Mucosa of rectum (tissue), 2 donors: Measurements from ENCODE around the gene TNRC18.

ENCODE experiments used
- H3K27ac ChIP-seq, 2 donors: one replicate each; pipeline ENCODE4 v1.7.0; 2013; ENCODE audit warnings: inconsistent platforms in 2 of 2, low read depth in 2 of 2, low read length in 2 of 2
- H3K27me3 ChIP-seq, 2 donors: one replicate each; pipeline ENCODE4 v1.7.0; 2013; ENCODE audit warnings: low read length in 2 of 2; ENCODE audit not compliant: control insufficient read depth in 2 of 2, insufficient read depth in 2 of 2
- H3K36me3 ChIP-seq, 2 donors: one replicate each; pipeline ENCODE4 v1.7.0; 2013; ENCODE audit warnings: low read length in 2 of 2; ENCODE audit not compliant: control insufficient read depth in 2 of 2, insufficient read depth in 2 of 2
- H3K4me1 ChIP-seq, 2 donors: one replicate each; pipeline ENCODE4 v1.7.0; 2013; ENCODE audit warnings: low read length in 2 of 2, mild to moderate bottlenecking in 1 of 2; ENCODE audit not compliant: control insufficient read depth in 2 of 2, insufficient read depth in 2 of 2
- H3K4me3 ChIP-seq, 2 donors: one replicate each; pipeline ENCODE4 v1.7.0; 2013; ENCODE audit warnings: low read length in 2 of 2
- H3K9ac ChIP-seq, 2 donors: one replicate each; pipeline ENCODE4 v1.7.0; 2013; ENCODE audit warnings: low read length in 2 of 2, low read depth in 1 of 2, mild to moderate bottlenecking in 1 of 2
- H3K9me3 ChIP-seq, 2 donors: one replicate each; pipeline ENCODE4 v1.7.0; 2013; ENCODE audit warnings: low read length in 2 of 2; ENCODE audit not compliant: control insufficient read depth in 2 of 2
- donor health status: healthy.
- donor health status: Normal muscosa, but diverticular disease.

TNRC18 gene

DNA sequence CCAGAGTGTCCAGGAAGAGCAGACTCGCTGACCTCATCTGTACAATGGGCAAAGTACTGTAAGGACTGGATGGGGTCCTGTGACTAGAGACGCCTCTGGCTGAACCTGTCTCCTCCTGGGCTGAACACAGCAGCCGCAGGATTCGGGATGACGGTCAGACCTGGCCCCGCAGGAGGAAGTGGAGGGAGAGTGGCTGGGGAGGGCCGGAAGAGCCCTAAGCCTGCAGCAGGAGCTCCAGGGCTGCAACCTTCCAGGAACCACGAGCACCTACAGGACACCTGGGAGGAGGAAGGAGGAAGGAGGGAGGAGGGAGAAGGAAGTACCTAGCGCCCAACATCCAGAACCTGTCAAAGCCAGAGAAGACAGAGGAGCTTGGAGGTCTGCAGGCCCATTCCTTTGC lies 30.3 kb downstream of the TNRC18 start:
- no peaks in the 10 kb centered on the region for H3K9me3 ChIP-seq
- H3K27me3 ChIP-seq = no peaks in the 10 kb centered on the region
- peaks cover 17 to 19% of the 10 kb centered on the region in 2 donors for H3K4me1 ChIP-seq
- H3K27ac ChIP-seq = no peak overlapping the region
- no peak overlapping the region for H3K4me3 ChIP-seq
- H3K36me3 ChIP-seq = peaks cover 18 to 28% of the 10 kb centered on the region in 2 donors
- H3K9ac ChIP-seq = no peak overlapping the region

DNA sequence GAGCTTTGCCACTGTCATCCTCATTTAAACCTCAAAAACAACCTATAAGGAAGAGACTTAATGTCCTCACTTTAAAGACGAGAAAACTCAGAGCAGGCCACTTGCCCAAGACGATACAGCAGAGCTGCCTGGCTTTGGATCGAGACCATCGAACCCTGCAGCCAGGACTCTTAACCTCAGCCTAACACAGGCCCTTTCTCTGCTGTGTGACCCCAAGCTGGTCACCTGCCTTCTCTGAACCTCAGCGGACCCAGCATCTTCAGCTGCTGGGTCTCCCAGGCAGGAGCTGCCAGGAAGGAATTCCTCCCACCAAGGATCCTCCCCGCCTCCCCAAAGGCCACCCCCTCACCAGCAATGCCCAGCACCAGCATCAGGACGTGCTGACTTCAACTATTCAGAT lies 32.7 kb downstream of the TNRC18 start:
- Histone ChIP-seq H3K36me3 (peaks cover 30 to 43% of the 10 kb centered on the region in 2 donors), H3K27ac (no peak overlapping the region), H3K4me1 (peaks cover 0 to 4% of the 10 kb centered on the region in 2 donors), H3K27me3 (no peaks in the 10 kb centered on the region), H3K9ac (no peak overlapping the region), H3K4me3 (no peak overlapping the region), H3K9me3 (no peaks in the 10 kb centered on the region)

DNA sequence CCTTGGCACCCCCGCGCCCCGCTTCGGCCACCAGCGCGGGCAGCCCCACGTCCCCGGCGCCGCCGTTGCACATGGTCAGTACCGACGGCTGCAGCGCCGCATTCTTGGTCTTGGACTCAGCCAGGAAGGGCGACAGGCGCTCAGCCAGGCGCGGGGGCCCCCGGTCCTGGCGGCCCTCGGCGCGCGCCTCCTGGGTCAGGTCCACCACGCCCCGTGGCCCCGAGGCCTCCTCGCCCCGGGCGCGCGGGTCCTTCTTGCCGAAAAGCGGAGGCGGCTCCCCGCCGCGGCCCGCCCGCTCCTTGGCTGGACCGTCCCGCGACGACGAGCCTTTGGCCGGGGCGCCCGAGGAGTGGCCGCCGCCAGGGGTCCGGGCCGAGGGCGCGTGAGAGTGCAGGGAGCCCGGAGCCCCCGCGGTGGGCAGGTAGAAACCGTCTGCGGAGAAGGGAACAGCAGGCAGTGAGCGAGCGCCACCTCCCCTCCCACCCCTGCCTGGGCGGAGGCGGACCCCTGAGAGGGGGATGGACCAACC lies 34.7 kb downstream of the TNRC18 start:
- Histone ChIP-seq H3K9me3 (no peaks in the 10 kb centered on the region), H3K4me3 (no peak overlapping the region), H3K36me3 (peaks cover 38 to 49% of the 10 kb centered on the region in 2 donors), H3K9ac (no peak overlapping the region), H3K27me3 (no peaks in the 10 kb centered on the region), H3K27ac (no peak overlapping the region), H3K4me1 (peaks cover 0 to 10% of the 10 kb centered on the region in 2 donors)

DNA sequence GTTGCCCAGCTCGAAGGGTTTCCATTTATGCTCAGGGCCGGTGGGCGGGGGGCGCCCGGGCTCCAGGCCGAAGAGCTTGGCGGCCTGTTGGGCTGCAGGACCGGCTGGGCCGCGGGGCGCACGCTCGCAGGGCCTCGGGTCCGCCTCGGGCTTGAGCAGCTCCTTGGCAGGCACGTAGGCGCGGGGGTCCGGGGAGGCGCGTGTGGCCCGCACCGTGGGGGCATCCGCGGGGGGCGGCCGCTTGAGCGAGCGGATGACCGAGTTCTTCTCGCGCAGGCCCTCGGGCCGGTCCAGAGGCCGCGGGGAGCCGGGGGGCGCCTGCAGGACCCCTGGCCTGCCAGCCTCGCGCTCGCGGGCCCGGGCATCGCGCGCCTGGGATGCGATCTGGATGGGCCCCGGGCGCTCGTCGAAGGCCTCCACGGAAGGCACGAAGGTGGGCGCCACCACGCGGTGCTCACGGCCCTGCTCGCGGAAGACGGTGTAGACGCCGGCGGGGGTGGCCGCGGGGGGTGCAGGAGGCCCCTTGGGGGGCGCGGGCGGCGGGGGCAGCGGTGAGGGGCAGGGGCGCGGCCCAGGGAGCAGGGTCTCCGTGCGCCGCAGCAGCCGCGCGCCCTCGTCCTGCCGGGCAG lies 35.2 kb downstream of the TNRC18 start:
- H3K4me3 ChIP-seq = no peak overlapping the region
- no peaks in the 10 kb centered on the region for H3K27me3 ChIP-seq
- no peak overlapping the region for H3K27ac ChIP-seq
- H3K9ac ChIP-seq = no peak overlapping the region
- peaks cover under 1 to 10% of the 10 kb centered on the region in 2 donors for H3K4me1 ChIP-seq
- H3K9me3 ChIP-seq = no peaks in the 10 kb centered on the region
- H3K36me3 ChIP-seq = peaks cover 36 to 44% of the 10 kb centered on the region in 2 donors

DNA sequence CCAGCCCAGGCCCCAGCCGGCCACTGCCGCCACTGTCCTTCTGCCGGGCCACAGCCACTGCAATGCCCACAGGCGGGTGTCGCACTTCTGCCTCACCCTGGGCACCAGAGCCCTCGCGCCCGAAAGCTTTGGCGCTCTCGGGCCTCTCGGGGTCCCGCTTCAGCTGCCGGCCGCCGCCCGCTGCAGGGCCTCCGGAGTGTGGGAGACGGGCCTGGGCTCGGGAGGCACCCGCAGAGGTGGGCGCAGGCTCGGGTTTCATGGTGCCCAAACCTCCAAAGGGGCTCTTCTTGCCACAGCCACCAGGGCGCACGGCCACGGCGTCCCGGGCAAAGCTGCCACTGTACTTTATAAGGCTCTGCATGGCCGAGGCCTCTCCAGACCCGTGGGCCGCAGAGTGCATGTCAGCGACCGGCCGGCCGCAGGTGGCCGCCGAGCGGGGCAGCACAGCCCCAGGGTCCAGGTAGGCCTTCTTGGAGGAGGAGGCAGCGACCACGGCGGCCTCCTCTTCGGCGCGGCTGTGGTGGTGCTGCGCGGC lies 35.9 kb downstream of the TNRC18 start:
- Histone ChIP-seq H3K9ac (no peak overlapping the region), H3K27ac (no peak overlapping the region), H3K27me3 (no peaks in the 10 kb centered on the region), H3K4me3 (no peak overlapping the region), H3K36me3 (peaks cover 30 to 42% of the 10 kb centered on the region in 2 donors), H3K9me3 (no peaks in the 10 kb centered on the region), H3K4me1 (peaks cover 5 to 10% of the 10 kb centered on the region in 2 donors)

DNA sequence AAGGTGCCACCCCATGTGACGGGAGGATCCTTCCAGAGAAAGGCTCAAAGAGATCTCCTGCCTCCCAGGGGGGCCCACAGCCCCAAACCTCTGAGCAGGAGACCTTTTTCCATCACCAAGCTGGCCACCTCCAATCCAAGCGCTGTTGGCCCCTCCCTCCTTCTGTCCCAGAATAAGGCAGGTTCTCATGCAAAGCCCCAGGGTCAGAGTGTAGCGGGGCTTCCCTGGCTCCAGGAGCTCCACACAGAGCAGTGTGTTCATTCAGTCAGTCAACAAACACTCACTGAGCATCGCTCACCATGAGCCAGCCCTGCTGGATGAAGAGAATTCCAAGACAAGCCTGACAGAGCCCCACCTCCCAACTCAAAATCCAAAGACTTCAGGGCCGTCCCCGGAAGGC lies 39.0 kb downstream of the TNRC18 start:
- peaks cover 20 to 37% of the 10 kb centered on the region in 2 donors for H3K36me3 ChIP-seq
- H3K4me3 ChIP-seq = no peak overlapping the region
- no peak overlapping the region for H3K9ac ChIP-seq
- H3K27ac ChIP-seq = no peak overlapping the region
- H3K9me3 ChIP-seq = no peaks in the 10 kb centered on the region
- H3K4me1 ChIP-seq = peaks cover 5 to 10% of the 10 kb centered on the region in 2 donors
- H3K27me3 ChIP-seq = no peaks in the 10 kb centered on the region

DNA sequence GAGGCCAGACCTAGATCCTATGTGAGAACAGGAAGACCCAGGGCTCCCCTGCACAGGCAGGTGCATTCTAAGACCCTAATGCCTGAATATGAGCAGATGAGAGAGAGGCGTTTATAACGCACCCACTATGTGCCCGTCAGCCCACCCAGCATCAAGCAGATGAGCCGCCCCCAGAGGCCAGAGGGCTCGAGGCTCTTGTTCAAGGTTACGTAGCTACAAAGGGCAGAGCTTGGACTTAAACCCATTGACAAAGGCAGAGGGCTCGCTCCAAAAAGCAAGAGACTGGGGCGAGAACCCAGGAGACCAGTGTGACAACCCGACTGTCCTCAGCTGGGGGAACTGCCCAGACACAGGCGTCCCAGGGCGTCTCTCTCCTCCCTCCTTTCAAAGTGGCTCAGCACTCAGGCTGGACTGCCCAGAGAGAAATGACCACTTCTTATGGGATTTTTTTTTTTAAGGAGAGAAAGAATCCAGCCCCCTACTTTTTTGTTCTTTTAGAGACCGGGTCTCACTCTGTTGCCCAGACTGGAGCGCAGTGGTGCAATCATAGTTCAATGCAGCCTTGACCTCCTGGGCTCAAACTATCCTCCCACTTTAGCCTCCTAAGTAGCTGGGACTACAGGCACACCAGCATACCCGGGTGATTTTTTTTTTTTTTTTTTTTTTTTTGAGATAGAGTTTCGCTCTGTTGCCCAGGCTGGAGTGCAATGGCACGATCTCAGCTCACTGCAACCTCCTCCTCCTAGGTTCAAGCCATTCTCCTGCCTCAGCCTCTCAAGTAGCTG lies 40.1 kb downstream of the TNRC18 start:
- Histone ChIP-seq H3K4me3 (no peak overlapping the region), H3K9ac (peak overlapping the region in 1 of 2 donors; percentile 10), H3K27me3 (no peaks in the 10 kb centered on the region), H3K36me3 (peaks cover 20 to 34% of the 10 kb centered on the region in 2 donors), H3K4me1 (peaks cover 5 to 10% of the 10 kb centered on the region in 2 donors), H3K27ac (no peak overlapping the region), H3K9me3 (no peaks in the 10 kb centered on the region)

DNA sequence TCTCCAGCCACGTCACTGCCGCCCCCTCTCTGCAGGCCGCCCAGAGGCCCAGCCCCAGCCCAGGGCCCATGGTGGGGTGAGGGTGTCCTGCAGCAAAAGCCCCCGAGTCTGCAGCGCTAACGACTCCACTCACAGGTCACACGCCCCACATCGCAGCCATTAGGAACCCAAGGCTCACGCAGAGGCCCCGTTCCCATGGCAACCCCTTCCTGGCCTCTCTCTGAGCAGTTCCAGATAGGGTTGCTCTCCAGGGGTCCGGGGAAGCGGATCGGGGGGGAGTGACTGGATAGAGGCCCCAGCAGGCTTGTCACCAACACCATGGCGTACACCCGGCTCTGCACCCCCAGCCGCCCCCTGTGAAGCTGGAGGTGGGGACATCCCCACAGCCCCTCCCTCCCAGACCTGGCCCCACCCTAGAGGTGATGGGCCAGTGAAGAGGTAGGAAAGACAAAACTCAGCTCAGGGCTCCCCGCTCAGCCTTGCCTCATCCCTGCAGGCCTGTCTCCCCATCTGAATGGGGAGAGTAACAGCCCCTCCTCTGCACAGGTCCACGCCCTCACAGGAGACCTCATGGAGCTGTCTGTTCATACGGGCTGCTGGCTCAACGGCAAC lies 41.2 kb downstream of the TNRC18 start:
- Histone ChIP-seq H3K27me3 (no peaks in the 10 kb centered on the region), H3K36me3 (peaks cover 17 to 33% of the 10 kb centered on the region in 2 donors), H3K4me3 (no peak overlapping the region), H3K4me1 (peaks cover 5 to 10% of the 10 kb centered on the region in 2 donors), H3K9ac (no peak overlapping the region), H3K9me3 (no peaks in the 10 kb centered on the region), H3K27ac (no peak overlapping the region)

DNA sequence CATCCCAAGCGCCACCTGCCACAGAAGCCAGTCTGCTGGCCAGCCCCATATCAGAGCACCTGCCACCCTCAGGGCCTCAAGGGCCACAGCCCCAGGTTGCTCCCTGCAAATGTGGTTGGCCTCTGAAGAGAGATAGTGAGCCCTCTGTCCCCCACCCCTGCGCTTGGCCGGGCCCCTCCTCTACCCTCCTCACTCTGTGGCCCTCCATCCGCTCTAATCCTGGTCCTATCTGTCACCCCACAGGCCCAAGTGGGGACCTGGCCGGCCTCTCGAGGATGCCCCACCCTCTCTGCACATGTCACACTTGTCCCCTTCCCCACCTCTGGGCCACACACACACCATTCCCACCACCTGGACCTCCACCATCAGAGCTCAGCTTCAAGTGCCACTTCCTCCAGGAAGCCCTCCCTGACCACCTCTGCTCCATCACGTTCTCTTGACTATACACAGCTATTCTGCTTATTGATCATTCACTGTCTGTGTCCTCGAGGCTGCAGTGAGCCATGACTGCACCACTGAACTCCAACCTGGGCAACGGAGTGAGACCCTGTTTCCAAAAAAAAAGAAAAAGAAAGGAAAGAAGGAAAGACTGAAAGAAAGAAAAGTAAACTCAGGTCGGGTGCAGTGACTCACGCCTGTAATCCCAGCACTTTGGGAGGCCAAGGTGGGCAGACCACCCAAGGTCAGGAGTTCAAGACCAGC lies 42.4 kb downstream of the TNRC18 start:
- Histone ChIP-seq H3K4me3 (no peak overlapping the region), H3K4me1 (peaks cover 5 to 10% of the 10 kb centered on the region in 2 donors), H3K9ac (no peak overlapping the region), H3K27me3 (no peaks in the 10 kb centered on the region), H3K9me3 (no peaks in the 10 kb centered on the region), H3K27ac (no peak overlapping the region), H3K36me3 (peaks cover 20 to 33% of the 10 kb centered on the region in 2 donors)
